ENCODE data around the gene ZFPM1. TPM values are rescaled to one million over a fixed set of nuclear protein-coding genes. Genes with fewer than 3 reads are reported as not detected.

The ZFPM1 gene
- total RNA-seq, 1 experiment from 2014 or later = 14.6 TPM

GRCh38 chr16:88459366-88460073, 6.4 kb downstream of the ZFPM1 start:
- Histone ChIP-seq H3K4me1 (ENCODE audit: control insufficient read depth in 1 of 2, insufficient read depth in 2 of 2, low read length in 2 of 2) (peaks cover 31 to 52% of the 10 kb centered on the region in 2 experiments), H3K9me3 (ENCODE audit: control insufficient read depth in 1 of 2, insufficient read depth in 1 of 2, low read depth in 1 of 2, low read length in 2 of 2) (no peaks in the 10 kb centered on the region), H3K4me3 (replicated peaks in 1 of 2; ENCODE audit: low read depth in 1 of 2, low read length in 2 of 2) (no peak overlapping the region), H3K9me2 (ENCODE audit: insufficient read depth) (no peaks in the 10 kb centered on the region), H3K9ac (ENCODE audit: low read length) (no peak overlapping the region), H3K36me3 (ENCODE audit: control insufficient read depth in 1 of 2, insufficient read depth in 2 of 2, low read length in 2 of 2) (no peaks in the 10 kb centered on the region), H3K27ac (ENCODE audit: low read depth, low read length) (no peak overlapping the region), H3K4me2 (ENCODE audit: low read length) (no peak overlapping the region), H3K27me3 (ENCODE audit: insufficient read depth, low read length) (no peaks in the 10 kb centered on the region), H2AFZ (ENCODE audit: low read depth, low read length, poor library complexity, severe bottlenecking) (no peak overlapping the region), H3K79me2 (ENCODE audit: insufficient read depth, low read length) (peaks cover 87% of the 10 kb centered on the region), H4K20me1 (ENCODE audit: insufficient read depth) (peaks cover 9% of the 10 kb centered on the region; the same call in 1 of the 2 replicates)
- ATAC-seq = no peak
- ChIA-PET RAD21 (ENCODE audit: low non-redundant PET in 1 of 2, low total read pairs in 2 of 2, uncharacterized antibody in 2 of 2, unreplicated experiment in 2 of 2) (no interaction called here), POLR2A (no interaction called here), CTCF (no interaction called here)
- TF ChIP-seq ATF3 (IDR thresholded peaks at IDR 0.05) = no peak
- intact Hi-C loops (cut with micrococcal nuclease) = loop anchor here (5.0 to 10.0 kb wide), 2 partner anchors 68 to 685 kb away; no protein-coding TSS in a partner anchor
- no peak for DNase-seq (ENCODE audit: low read depth, low spot score)
- BruUV-seq (replicated peaks) = no TSS peak

- POLR2A ChIA-PET = no interaction called here
- no peak for ATAC-seq
These were observed 7.6 kb downstream of the ZFPM1 start for GRCh38 chr16:88460496-88461330.

More at GRCh38 chr16:88460496-88461330, 7.6 kb downstream of the ZFPM1 start:
- intact Hi-C loops (cut with micrococcal nuclease) = no loop called here
- Histone ChIP-seq H3K27me3 (ENCODE audit: insufficient read depth, low read length) (no peaks in the 10 kb centered on the region), H3K79me2 (ENCODE audit: insufficient read depth, low read length) (peaks cover 77% of the 10 kb centered on the region), H2AFZ (ENCODE audit: low read depth, low read length, poor library complexity, severe bottlenecking) (no peak overlapping the region), H3K4me3 (replicated peaks in 1 of 2; ENCODE audit: low read depth in 1 of 2, low read length in 2 of 2) (no peak overlapping the region), H3K4me1 (ENCODE audit: control insufficient read depth in 1 of 2, insufficient read depth in 2 of 2, low read length in 2 of 2) (peaks cover 28 to 43% of the 10 kb centered on the region in 2 experiments), H3K36me3 (ENCODE audit: control insufficient read depth in 1 of 2, insufficient read depth in 2 of 2, low read length in 2 of 2) (no peaks in the 10 kb centered on the region), H3K9ac (ENCODE audit: low read length) (no peak overlapping the region), H3K9me2 (ENCODE audit: insufficient read depth) (no peaks in the 10 kb centered on the region), H3K9me3 (ENCODE audit: control insufficient read depth in 1 of 2, insufficient read depth in 1 of 2, low read depth in 1 of 2, low read length in 2 of 2) (no peaks in the 10 kb centered on the region), H3K27ac (ENCODE audit: low read depth, low read length) (no peak overlapping the region), H4K20me1 (ENCODE audit: insufficient read depth) (peaks cover 9% of the 10 kb centered on the region; the same call in 1 of the 2 replicates), H3K4me2 (ENCODE audit: low read length) (no peak overlapping the region)
- ChIA-PET RAD21 (ENCODE audit: low non-redundant PET in 1 of 2, low total read pairs in 2 of 2, uncharacterized antibody in 2 of 2, unreplicated experiment in 2 of 2) (no interaction called here), CTCF (interaction anchor here (0.9 kb wide), 1 partner anchor 32 kb away, joined by 3 read pairs; no protein-coding TSS in a partner anchor)
- no peak for DNase-seq (ENCODE audit: low read depth, low spot score)
- BruUV-seq (replicated peaks) = no TSS peak
- TF ChIP-seq ATF3 (IDR thresholded peaks at IDR 0.05) (no peak), ELF1 (IDR thresholded peaks at IDR 0.05; ENCODE audit: borderline replicate concordance, low read depth) (no peak), FOSL1 (IDR thresholded peaks at IDR 0.05; ENCODE audit: low read depth) (no peak), EZH2phosphoT487 (IDR thresholded peaks at IDR 0.05; ENCODE audit: borderline replicate concordance) (no peak), ZNF274 (IDR thresholded peaks at IDR 0.05; ENCODE audit: low read depth, low read length) (no peak), CEBPB (IDR thresholded peaks at IDR 0.05; ENCODE audit: low read depth) (no peak), RAD21 (IDR thresholded peaks at IDR 0.05; ENCODE audit: low read depth) (no peak), REST (IDR thresholded peaks at IDR 0.05; ENCODE audit: low read depth) (no peak), CBX3 (IDR thresholded peaks at IDR 0.05; ENCODE audit: low read depth) (no peak), TCF7L2 (IDR thresholded peaks at IDR 0.05; ENCODE audit: borderline replicate concordance, extremely low read depth, insufficient read depth, insufficient read length) (no peak)

Measured in HCT116 (cell line).